SK-N-SH (cell line): Measurements from ENCODE around the gene GAS6. TPM values are rescaled to one million over a fixed set of nuclear protein-coding genes. Genes with fewer than 3 reads are reported as not detected.

ENCODE experiments used
- CTCF ChIA-PET: fragments of 300-600, 350-600 bp; formaldehyde crosslinking; extraction: SDS; loops from one replicate; lab custom pipeline; 2021; lab: Yijun Ruan, JAX
- POLR2A ChIA-PET: fragments of 350-600 bp; sonication (Branson Sonifier 250); formaldehyde crosslinking; extraction: SDS; loops from one replicate; lab custom pipeline; 2020; ENCODE audit warnings: antibody characterized with exemption, inconsistent platforms; lab: Yijun Ruan, JAX
- DNase-seq: peaks from one replicate; pipeline ENCODE4 v3.0.0; 2012
- H2AFZ ChIP-seq: fragments of 200-600 bp; sonication (generic); 2 replicates; pipeline ENCODE4 v1.8.1; 2016; ENCODE audit warnings: antibody characterized with exemption, mild to moderate bottlenecking, low read depth
- H3F3A ChIP-seq: fragments of 200-600 bp; sonication (generic); replicated peaks from 2 replicates; pipeline ENCODE3; 2016; ENCODE audit warnings: antibody characterized with exemption, mild to moderate bottlenecking; ENCODE audit not compliant: insufficient read depth
- H3K27ac ChIP-seq, 2 experiments: fragments of 200-500 bp in 1 of 2; fragments of 200-600 bp in 1 of 2; sonication (Bioruptor generic) in 1 of 2; sonication (generic), shearing (Covaris generic) in 1 of 2; 2 replicates each; pipeline versions ENCODE4 v1.5.1 to v1.6.1; 2014 to 2016; ENCODE audit warnings: low read depth in 2 of 2, inconsistent platforms in 1 of 2, low read length in 1 of 2, mild to moderate bottlenecking in 1 of 2, mixed read lengths in 1 of 2
- H3K27me3 ChIP-seq: fragments of 200-600 bp; sonication (generic), shearing (Covaris generic); 2 replicates; pipeline ENCODE4 v1.6.1; 2016; ENCODE audit warnings: mixed run types; ENCODE audit not compliant: insufficient read depth
- H3K36me3 ChIP-seq, 2 experiments: fragments of 200-500 bp in 1 of 2; fragments of 200-600 bp in 1 of 2; sonication (Bioruptor generic) in 1 of 2; sonication (generic) in 1 of 2; replicated peaks in 1 of 2; 2 replicates each; pipeline versions ENCODE3 to v1.5.1; 2014 to 2016; ENCODE audit warnings: low read length in 1 of 2, mild to moderate bottlenecking in 1 of 2; ENCODE audit not compliant: insufficient read depth in 2 of 2, control insufficient read depth in 1 of 2
- H3K4me1 ChIP-seq, 2 experiments: fragments of 200-500 bp in 1 of 2; fragments of 200-600 bp in 1 of 2; sonication (Bioruptor generic) in 1 of 2; sonication (generic), shearing (Covaris generic) in 1 of 2; 2 replicates each; pipeline versions ENCODE4 v1.5.1 to v1.6.1; 2014 to 2016; ENCODE audit warnings: low read depth in 1 of 2, low read length in 1 of 2, mixed run types in 1 of 2; ENCODE audit not compliant: insufficient read depth in 2 of 2, control insufficient read depth in 1 of 2
- H3K4me2 ChIP-seq: fragments of 200-600 bp; sonication (generic), shearing (Covaris generic); 2 replicates; pipeline ENCODE4 v1.6.1; 2017; ENCODE audit warnings: mixed run types
- H3K4me3 ChIP-seq, 2 experiments: fragments of 200-500 bp in 1 of 2; fragments of 200-600 bp in 1 of 2; sonication (Bioruptor generic) in 1 of 2; sonication (generic), shearing (Covaris generic) in 1 of 2; 2 replicates each; pipeline versions ENCODE4 v1.5.1 to v1.8.1; 2014 to 2016; ENCODE audit warnings: low read depth in 2 of 2, inconsistent platforms in 1 of 2, low read length in 1 of 2, mild to moderate bottlenecking in 1 of 2, mixed read lengths in 1 of 2, moderate library complexity in 1 of 2
- H3K79me2 ChIP-seq: fragments of 200-600 bp; sonication (generic); 2 replicates; pipeline ENCODE4 v1.8.1; 2017; ENCODE audit warnings: mild to moderate bottlenecking; ENCODE audit not compliant: insufficient read depth
- H3K9ac ChIP-seq: fragments of 200-600 bp; sonication (generic); 2 replicates; pipeline ENCODE4 v1.6.1; 2017; ENCODE audit warnings: mixed run types
- H3K9me2 ChIP-seq: fragments of 200-600 bp; sonication (generic); 2 replicates; pipeline ENCODE4 v1.6.1; 2017; ENCODE audit warnings: mixed run types
- H3K9me3 ChIP-seq: fragments of 200-600 bp; sonication (generic); 2 replicates; pipeline ENCODE4 v1.6.1; 2017; ENCODE audit warnings: mixed run types, mild to moderate bottlenecking, moderate library complexity
- H4K20me1 ChIP-seq: fragments of 200-600 bp; sonication (generic); 2 replicates; pipeline ENCODE4 v1.6.1; 2017; ENCODE audit warnings: mild to moderate bottlenecking, mixed run types; ENCODE audit not compliant: insufficient read depth
- ELF1 ChIP-seq: IDR thresholded peaks from 2 replicates; pipeline ENCODE4 v1.4.0; 2012
- FOSL2 ChIP-seq: IDR thresholded peaks from 2 replicates; pipeline ENCODE4 v1.4.0; 2012; ENCODE audit warnings: low read depth, mild to moderate bottlenecking, moderate library complexity, borderline replicate concordance
- FOXJ3 ChIP-seq: sonication (generic); formaldehyde crosslinking; IDR thresholded peaks from 2 replicates; pipeline ENCODE4 v1.5.1; 2020; ENCODE audit warnings: mild to moderate bottlenecking, missing genetic modification reagents
- FOXM1 ChIP-seq: IDR thresholded peaks from 2 replicates; pipeline ENCODE4 v1.4.0; 2012; ENCODE audit warnings: low read depth, mild to moderate bottlenecking
- JUND ChIP-seq: IDR thresholded peaks from 2 replicates; pipeline ENCODE4 v1.4.0; 2012
- MXI1 ChIP-seq: IDR thresholded peaks from 2 replicates; pipeline ENCODE4 v1.6.1; 2012; ENCODE audit warnings: mild to moderate bottlenecking, low read depth, low read length, improper control_type of control experiment
- NFIC ChIP-seq: IDR thresholded peaks from 2 replicates; pipeline ENCODE4 v1.4.0; 2012; ENCODE audit warnings: borderline replicate concordance
- POLR2AphosphoS5 ChIP-seq: IDR thresholded peaks from 2 replicates; pipeline ENCODE4 v1.6.1; 2012; ENCODE audit warnings: low read depth, low read length
- RAD21 ChIP-seq: IDR thresholded peaks from 2 replicates; pipeline ENCODE4 v1.6.1; 2012; ENCODE audit warnings: mild to moderate bottlenecking, low read length
- RCOR1 ChIP-seq: fragments of 150-350 bp; IDR thresholded peaks from 2 replicates; pipeline ENCODE4 v1.6.1; 2017; ENCODE audit warnings: antibody characterized with exemption, low read length
- RFX5 ChIP-seq: IDR thresholded peaks from 2 replicates; pipeline ENCODE4 v1.6.1; 2012; ENCODE audit warnings: mild to moderate bottlenecking, improper control_type of control experiment, low read length
- RXRA ChIP-seq: IDR thresholded peaks from 2 replicates; pipeline ENCODE4 v1.4.0; 2012; ENCODE audit warnings: low read depth, mild to moderate bottlenecking, borderline replicate concordance
- SIN3A ChIP-seq: IDR thresholded peaks from 2 replicates; pipeline ENCODE4 v1.6.1; 2012; ENCODE audit warnings: low read depth, mild to moderate bottlenecking, low read length, moderate library complexity, borderline replicate concordance
- YY1 ChIP-seq: IDR thresholded peaks from 2 replicates; pipeline ENCODE4 v1.4.0; 2012; ENCODE audit warnings: low read depth, mild to moderate bottlenecking
- WGBS: methylation state at CpG from one replicate; pipeline ENCODE4 v1.1.6; 2017; ENCODE audit warnings: low lambda C conversion rate; 5-methylcytosine and 5-hydroxymethylcytosine counted together
- polyA plus RNA-seq, 3 experiments: library from polyadenylated mRNA; depleted of rRNA; stranded (reverse); fragments of >200 nt; gene quantifications; 2 replicates each; pipeline ENCODE4 v1.2.3, GENCODE V29; 2012
- TF ChIP-seq, protein P1 (sequence below): IDR thresholded peaks from 2 replicates; pipeline ENCODE4 v1.6.1; 2012; ENCODE audit warnings: mild to moderate bottlenecking, low read depth, low read length, moderate library complexity
- TF ChIP-seq, protein P2 (sequence below): fragments of 200-600 bp; sonication (generic); IDR thresholded peaks from 2 replicates; pipeline ENCODE4 v1.6.1; 2017; ENCODE audit warnings: antibody characterized with exemption, mild to moderate bottlenecking, moderate library complexity
- TF ChIP-seq, protein P3 (sequence below): IDR thresholded peaks from 2 replicates; pipeline ENCODE4 v1.4.0; 2012; ENCODE audit warnings: low read depth, borderline replicate concordance
- TF ChIP-seq, protein P4 (sequence below): fragments of 150-350 bp; IDR thresholded peaks from 2 replicates; pipeline ENCODE4 v1.6.1; 2017; ENCODE audit warnings: antibody characterized with exemption, low read length, low read depth, borderline replicate concordance
- TF ChIP-seq, protein P5 (sequence below): IDR thresholded peaks from 2 replicates; pipeline ENCODE4; 2012

Gene GAS6
- polyA plus RNA-seq, 1 of the 3 experiments (the other 2 are of a cell fraction) = 380 TPM

DNA sequence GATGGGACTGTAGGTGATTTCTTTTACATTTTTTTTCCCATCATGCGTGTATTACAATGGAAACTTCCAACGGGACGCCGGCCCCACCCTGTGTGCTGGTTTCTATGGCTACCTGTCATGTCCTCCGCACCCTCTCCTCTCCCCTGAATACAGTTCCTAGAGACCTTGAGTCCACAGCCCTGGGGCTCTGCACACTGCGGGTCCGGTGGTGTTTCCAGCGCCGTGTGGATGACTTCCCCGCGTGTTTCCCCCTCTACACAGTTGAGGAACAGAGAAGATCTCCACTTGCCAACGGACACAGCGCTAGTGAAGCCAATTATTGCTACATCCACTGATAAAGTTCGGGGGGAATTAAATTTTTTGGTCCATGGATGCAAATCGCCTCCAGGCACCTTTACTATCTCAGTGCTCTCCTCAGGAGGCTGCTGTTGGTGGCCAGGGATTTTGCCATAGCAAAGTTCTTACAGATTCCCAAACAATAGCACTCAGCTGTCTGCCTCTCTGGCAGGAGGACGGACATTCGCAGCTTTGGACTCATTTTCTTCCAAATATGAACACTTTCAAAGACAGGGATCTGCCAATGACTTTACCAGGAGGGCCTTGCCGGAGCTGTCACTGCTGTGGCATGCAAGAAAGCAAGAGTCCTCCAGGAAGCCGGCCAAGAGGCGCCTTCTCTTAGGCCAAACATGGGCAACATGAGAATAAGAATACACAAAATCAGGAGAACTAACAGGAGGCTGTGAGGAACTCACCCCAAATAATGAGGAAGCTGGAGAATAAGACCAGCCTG, 39.3 kb upstream of the GAS6 start:
- peaks cover 12 to 29% of the 10 kb centered on the region in 2 experiments for H3K4me1 ChIP-seq
- no peaks in the 10 kb centered on the region for H3K36me3 ChIP-seq
- H3K27me3 ChIP-seq = no peaks in the 10 kb centered on the region
- no peak overlapping the region for H2AFZ ChIP-seq
- H3F3A ChIP-seq = peaks cover 35% of the 10 kb centered on the region
- no peaks in the 10 kb centered on the region for H4K20me1 ChIP-seq
- TF ChIP-seq ELF1 (no peak), RXRA (no peak), NFIC (no peak), RFX5 (no peak), SIN3A (no peak), RCOR1 (no peak), MXI1 (no peak), JUND (no peak), RAD21 (no peak), POLR2AphosphoS5 (no peak), FOXM1 (no peak), FOXJ3 (CRISPR knock-in tag) (no peak), YY1 (no peak), FOSL2 (no peak)
- TF ChIP-seq, protein P1, sequence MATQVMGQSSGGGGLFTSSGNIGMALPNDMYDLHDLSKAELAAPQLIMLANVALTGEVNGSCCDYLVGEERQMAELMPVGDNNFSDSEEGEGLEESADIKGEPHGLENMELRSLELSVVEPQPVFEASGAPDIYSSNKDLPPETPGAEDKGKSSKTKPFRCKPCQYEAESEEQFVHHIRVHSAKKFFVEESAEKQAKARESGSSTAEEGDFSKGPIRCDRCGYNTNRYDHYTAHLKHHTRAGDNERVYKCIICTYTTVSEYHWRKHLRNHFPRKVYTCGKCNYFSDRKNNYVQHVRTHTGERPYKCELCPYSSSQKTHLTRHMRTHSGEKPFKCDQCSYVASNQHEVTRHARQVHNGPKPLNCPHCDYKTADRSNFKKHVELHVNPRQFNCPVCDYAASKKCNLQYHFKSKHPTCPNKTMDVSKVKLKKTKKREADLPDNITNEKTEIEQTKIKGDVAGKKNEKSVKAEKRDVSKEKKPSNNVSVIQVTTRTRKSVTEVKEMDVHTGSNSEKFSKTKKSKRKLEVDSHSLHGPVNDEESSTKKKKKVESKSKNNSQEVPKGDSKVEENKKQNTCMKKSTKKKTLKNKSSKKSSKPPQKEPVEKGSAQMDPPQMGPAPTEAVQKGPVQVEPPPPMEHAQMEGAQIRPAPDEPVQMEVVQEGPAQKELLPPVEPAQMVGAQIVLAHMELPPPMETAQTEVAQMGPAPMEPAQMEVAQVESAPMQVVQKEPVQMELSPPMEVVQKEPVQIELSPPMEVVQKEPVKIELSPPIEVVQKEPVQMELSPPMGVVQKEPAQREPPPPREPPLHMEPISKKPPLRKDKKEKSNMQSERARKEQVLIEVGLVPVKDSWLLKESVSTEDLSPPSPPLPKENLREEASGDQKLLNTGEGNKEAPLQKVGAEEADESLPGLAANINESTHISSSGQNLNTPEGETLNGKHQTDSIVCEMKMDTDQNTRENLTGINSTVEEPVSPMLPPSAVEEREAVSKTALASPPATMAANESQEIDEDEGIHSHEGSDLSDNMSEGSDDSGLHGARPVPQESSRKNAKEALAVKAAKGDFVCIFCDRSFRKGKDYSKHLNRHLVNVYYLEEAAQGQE = no peak
- TF ChIP-seq, protein P2, sequence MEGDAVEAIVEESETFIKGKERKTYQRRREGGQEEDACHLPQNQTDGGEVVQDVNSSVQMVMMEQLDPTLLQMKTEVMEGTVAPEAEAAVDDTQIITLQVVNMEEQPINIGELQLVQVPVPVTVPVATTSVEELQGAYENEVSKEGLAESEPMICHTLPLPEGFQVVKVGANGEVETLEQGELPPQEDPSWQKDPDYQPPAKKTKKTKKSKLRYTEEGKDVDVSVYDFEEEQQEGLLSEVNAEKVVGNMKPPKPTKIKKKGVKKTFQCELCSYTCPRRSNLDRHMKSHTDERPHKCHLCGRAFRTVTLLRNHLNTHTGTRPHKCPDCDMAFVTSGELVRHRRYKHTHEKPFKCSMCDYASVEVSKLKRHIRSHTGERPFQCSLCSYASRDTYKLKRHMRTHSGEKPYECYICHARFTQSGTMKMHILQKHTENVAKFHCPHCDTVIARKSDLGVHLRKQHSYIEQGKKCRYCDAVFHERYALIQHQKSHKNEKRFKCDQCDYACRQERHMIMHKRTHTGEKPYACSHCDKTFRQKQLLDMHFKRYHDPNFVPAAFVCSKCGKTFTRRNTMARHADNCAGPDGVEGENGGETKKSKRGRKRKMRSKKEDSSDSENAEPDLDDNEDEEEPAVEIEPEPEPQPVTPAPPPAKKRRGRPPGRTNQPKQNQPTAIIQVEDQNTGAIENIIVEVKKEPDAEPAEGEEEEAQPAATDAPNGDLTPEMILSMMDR = no peak
- TF ChIP-seq, protein P3, sequence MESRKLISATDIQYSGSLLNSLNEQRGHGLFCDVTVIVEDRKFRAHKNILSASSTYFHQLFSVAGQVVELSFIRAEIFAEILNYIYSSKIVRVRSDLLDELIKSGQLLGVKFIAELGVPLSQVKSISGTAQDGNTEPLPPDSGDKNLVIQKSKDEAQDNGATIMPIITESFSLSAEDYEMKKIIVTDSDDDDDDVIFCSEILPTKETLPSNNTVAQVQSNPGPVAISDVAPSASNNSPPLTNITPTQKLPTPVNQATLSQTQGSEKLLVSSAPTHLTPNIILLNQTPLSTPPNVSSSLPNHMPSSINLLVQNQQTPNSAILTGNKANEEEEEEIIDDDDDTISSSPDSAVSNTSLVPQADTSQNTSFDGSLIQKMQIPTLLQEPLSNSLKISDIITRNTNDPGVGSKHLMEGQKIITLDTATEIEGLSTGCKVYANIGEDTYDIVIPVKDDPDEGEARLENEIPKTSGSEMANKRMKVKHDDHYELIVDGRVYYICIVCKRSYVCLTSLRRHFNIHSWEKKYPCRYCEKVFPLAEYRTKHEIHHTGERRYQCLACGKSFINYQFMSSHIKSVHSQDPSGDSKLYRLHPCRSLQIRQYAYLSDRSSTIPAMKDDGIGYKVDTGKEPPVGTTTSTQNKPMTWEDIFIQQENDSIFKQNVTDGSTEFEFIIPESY = no peak
- TF ChIP-seq, protein P4, sequence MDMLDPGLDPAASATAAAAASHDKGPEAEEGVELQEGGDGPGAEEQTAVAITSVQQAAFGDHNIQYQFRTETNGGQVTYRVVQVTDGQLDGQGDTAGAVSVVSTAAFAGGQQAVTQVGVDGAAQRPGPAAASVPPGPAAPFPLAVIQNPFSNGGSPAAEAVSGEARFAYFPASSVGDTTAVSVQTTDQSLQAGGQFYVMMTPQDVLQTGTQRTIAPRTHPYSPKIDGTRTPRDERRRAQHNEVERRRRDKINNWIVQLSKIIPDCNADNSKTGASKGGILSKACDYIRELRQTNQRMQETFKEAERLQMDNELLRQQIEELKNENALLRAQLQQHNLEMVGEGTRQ = no peak
- TF ChIP-seq, protein P5, sequence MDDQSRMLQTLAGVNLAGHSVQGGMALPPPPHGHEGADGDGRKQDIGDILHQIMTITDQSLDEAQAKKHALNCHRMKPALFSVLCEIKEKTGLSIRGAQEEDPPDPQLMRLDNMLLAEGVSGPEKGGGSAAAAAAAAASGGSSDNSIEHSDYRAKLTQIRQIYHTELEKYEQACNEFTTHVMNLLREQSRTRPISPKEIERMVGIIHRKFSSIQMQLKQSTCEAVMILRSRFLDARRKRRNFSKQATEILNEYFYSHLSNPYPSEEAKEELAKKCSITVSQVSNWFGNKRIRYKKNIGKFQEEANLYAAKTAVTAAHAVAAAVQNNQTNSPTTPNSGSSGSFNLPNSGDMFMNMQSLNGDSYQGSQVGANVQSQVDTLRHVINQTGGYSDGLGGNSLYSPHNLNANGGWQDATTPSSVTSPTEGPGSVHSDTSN = no peak
- TF ChIP-seq, all 33 proteins: peak for 0
- ChIA-PET CTCF (no interaction called here), POLR2A (no interaction called here)
- no peak overlapping the region for H3K4me3 ChIP-seq
- DNase-seq = no peak
- no peak overlapping the region for H3K9ac ChIP-seq
- H3K9me3 ChIP-seq = no peaks in the 10 kb centered on the region
- no peaks in the 10 kb centered on the region for H3K9me2 ChIP-seq
- H3K4me2 ChIP-seq = no peak overlapping the region
- 89% methylated on average over 20 of the region's 20 CpGs for WGBS
- peak overlapping the region in 1 of 2 experiments; percentile 32; a peak in 2 of 4 replicates for H3K27ac ChIP-seq
- no peaks in the 10 kb centered on the region for H3K79me2 ChIP-seq
